Limb (tissue), 2 donors: ENCODE measurements around the gene DLEC1.
"Not testable (repeated sequence)": the region's sequence is repeated elsewhere in the genome, so short reads cannot be mapped to it uniquely, and the experiment has no call there.

Experiments
- DNase-seq, 2 donors: peaks; one replicate each; pipeline ENCODE4 v3.0.0-alpha.2; 2016; ENCODE audit errors: extremely low spot score in 2 of 2

The DLEC1 gene

DNA sequence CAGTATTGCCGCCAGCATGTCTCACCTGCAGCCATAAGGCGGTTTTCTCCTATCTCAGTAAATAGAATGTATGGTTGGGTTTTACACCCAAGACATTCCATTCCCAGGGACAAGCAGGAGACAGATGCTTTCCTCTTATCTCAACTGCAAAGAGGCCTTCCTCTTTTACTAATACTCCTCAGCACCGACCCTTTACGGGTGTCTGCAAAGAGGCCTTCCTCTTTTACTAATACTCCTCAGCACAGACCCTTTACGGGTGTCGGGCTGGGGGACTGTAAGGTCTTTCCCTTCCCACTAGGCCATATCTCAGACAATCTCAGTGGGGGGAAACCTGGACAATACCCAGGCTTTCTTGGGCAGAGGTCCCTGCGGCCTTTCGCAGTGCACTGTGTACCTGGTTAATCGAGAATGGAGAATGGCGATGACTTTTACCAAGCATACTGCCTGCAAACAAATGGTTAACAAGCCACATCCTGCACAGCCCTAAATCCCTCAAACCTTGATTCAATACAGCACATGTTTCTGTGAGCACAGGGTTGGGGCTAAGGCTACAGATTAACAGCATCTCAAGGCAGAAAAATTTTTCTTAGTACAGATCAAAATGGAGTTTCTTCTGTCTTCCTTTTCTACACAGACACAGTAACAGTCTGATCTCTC, 96.7 kb downstream of the DLEC1 start:
- DNase-seq, result not testable (repeated sequence)

DNA sequence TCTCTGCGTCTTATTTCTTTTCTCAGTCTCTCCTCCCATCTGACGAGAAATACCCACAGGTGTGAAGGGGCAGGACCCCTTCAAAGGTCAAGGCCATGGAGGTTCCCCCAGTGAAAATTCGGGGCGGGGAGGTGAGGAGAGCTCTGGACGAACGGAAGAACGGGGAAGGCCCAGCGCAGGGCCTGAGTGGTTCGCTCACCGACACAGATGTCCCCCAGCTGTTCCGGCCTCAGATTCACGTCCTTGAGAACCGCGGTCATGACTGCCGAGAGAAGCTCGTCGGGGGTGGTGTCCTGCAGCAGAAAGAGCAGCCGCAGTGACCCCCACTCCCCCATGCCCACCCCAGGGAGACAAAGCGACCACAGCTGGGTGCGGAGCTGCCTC, 97.4 kb downstream of the DLEC1 start:
- DNase-seq, result no peak

DNA sequence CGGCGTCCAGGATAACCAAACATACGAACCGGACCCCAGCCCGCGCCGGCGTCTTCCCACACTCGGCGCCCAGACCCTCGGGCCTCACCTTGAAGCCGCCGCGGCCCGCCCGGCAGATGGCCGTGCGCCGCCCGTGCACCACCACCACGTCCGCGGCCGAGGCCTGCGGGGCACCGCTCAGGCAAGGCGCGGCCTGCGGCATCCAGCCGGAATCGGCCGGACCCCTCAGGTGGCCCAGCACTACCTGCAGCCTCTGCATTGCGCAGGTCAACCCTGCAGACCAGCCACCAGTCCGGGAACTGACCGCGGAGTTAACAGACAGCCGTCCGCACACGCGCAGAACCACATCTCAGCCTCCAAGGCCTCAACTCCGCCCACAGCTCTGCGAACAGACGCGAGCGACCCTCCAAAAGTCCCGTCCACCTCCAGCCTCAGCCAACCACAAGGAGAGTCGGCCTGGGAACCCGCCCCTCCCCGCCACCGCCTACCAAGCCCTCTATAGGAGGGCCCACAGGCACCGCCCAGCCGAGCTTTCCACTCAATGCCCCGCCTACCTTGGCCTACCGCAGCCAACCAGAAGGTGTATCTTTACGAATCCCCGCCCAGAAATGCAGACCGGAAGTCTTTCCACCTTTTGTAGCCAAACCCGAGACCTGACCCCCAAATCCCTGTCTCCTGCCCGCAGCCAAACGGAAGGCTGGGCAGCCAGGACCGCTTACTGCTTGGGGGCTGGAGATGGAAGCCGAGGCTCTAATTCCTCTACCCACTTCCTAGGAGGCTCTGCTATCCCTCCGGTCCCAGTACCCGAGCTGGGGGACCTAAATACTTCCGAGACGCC, 98.0 kb downstream of the DLEC1 start, which contains the start of gene ACAA1:
TSS of gene ACAA1 (minus strand) at position 351 of the 838 bp plus-strand sequence. CDS start at position 259, 92 bp downstream.
- DNase-seq, result peak; percentile 98 to 99

DNA sequence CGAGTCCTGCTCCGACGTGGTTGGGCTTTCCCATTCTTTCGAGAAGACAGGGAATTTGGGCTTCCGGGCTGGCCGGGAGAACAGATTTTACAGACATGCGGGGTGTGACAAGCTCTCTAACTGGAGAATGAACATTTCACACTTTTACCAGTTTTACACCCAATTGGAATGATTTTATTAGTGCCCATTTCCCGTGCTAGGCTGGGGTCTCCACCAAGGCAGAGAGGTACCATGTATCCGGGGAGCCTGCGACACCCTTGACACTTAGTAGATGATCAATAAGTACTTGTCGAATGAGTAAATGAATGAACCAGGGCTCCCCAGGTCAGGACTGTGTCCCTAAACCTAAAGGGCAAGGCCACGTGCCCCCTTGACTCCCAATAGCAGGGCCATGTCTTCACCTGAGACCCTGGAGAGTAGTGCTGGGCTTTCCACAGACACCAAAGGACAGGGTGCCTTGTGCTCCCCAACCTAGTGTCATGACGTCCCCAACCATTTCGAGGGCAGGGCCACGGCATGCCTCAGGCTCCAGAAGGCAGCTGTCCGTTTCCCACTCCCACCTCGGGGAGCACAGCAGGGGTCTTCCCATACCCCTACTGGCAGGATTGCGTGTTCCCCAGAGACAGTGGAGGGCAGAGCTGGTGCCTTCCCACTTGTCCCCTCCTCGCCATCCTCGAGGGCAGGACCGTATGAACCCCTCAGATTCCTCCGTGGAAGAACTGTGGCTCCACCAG, 98.8 kb downstream of the DLEC1 start:
- DNase-seq, result peak in 1 of 2 donors; percentile 57

DNA sequence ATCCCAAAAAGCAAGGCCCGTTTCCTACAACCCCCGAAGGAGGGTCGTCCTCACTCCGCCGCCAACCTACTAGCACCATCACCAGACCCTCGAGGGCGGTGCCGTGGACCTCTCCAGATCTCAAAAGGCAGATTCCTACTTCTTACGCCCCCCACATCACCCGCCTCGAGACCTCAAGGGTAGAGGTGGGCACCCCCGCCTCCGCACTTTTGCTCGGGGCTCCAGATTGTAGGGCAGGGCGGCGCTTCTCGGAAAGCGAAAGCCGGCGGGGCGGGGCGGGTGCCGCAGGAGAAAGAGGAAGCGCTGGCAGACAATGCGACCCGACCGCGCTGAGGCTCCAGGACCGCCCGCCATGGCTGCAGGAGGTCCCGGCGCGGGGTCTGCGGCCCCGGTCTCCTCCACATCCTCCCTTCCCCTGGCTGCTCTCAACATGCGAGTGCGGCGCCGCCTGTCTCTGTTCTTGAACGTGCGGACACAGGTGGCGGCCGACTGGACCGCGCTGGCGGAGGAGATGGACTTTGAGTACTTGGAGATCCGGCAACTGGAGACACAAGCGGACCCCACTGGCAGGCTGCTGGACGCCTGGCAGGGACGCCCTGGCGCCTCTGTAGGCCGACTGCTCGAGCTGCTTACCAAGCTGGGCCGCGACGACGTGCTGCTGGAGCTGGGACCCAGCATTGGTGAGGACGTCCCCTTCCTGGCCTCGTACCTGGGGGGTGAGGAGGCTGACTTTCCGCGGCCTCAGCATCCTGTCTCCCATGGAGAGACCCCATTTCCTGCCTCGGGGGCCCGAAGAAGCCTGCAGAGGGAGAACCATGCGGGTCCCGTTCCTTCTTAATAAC, 99.6 kb downstream of the DLEC1 start, which contains the start of gene MYD88:
TSS of gene MYD88 (plus strand) at position 313 of the 842 bp plus-strand sequence. CDS start at position 353, 40 bp downstream.
- peak; percentile 49 to 79 for DNase-seq

DNA sequence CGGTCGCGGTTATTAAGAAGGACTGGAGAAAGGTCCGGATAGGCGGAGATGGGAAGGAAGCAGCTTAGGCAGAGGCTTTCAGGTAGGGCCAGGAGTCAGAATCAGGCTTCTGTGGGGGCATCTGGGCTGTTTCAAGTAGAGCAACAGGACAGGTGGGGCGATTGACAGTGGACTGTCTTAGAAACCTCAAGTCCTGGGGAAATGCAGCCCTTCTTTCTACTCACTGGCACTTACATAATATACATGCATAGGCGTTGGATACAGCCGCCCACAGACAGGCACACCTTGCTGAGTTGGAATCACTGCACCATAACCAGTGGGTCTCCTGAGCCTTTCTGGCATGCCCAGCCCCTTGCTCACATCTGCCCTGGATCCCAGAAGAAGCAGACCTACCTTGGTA, 100.2 kb downstream of the DLEC1 start:
- no peak for DNase-seq

DNA sequence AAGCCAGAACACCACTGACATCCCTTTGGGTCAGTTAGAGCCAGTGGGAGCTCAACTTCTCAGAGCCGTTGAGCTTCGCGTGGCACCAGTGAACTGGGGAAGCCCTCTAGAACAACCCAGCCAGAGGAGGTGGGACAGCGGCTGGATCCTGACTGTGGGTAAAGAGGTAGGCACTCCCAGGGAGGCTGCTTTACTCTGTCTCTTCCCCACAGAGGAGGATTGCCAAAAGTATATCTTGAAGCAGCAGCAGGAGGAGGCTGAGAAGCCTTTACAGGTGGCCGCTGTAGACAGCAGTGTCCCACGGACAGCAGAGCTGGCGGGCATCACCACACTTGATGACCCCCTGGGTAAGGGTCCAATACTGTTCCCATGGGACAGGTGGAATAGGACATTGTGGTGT, 100.6 kb downstream of the DLEC1 start:
- no peak for DNase-seq

DNA sequence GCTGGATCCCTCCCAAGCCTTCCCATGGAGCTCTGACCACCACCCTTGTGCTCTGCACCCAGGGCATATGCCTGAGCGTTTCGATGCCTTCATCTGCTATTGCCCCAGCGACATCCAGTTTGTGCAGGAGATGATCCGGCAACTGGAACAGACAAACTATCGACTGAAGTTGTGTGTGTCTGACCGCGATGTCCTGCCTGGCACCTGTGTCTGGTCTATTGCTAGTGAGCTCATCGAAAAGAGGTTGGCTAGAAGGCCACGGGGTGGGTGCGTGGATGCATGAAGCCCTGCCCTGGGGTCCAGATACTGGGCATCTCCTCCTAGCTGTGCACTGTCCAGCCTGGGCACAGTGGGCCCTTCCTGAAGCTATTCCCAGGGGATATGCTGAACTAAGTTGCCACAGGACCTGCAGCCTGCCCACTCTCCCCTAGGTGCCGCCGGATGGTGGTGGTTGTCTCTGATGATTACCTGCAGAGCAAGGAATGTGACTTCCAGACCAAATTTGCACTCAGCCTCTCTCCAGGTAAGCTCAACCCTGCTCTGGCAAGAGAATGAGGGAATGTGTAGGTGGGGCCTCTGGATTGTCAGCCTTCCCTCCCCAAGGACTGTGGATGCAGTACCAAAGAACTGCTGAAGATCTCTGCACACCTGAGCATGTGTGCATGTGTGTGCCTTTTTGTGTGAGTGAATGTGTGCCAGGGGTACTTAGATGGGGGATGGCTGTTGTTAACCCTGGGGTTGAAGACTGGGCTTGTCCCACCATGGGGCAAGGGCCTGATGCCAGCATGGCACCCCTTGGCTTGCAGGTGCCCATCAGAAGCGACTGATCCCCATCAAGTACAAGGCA, 101.5 kb downstream of the DLEC1 start:
- no peak for DNase-seq

DNA sequence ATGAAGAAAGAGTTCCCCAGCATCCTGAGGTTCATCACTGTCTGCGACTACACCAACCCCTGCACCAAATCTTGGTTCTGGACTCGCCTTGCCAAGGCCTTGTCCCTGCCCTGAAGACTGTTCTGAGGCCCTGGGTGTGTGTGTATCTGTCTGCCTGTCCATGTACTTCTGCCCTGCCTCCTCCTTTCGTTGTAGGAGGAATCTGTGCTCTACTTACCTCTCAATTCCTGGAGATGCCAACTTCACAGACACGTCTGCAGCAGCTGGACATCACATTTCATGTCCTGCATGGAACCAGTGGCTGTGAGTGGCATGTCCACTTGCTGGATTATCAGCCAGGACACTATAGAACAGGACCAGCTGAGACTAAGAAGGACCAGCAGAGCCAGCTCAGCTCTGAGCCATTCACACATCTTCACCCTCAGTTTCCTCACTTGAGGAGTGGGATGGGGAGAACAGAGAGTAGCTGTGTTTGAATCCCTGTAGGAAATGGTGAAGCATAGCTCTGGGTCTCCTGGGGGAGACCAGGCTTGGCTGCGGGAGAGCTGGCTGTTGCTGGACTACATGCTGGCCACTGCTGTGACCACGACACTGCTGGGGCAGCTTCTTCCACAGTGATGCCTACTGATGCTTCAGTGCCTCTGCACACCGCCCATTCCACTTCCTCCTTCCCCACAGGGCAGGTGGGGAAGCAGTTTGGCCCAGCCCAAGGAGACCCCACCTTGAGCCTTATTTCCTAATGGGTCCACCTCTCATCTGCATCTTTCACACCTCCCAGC, 102.4 kb downstream of the DLEC1 start:
- DNase-seq, result no peak

DNA sequence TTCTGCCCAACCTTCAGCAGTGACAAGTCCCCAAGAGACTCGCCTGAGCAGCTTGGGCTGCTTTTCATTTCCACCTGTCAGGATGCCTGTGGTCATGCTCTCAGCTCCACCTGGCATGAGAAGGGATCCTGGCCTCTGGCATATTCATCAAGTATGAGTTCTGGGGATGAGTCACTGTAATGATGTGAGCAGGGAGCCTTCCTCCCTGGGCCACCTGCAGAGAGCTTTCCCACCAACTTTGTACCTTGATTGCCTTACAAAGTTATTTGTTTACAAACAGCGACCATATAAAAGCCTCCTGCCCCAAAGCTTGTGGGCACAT, 102.9 kb downstream of the DLEC1 start:
- DNase-seq, result no peak

DNA sequence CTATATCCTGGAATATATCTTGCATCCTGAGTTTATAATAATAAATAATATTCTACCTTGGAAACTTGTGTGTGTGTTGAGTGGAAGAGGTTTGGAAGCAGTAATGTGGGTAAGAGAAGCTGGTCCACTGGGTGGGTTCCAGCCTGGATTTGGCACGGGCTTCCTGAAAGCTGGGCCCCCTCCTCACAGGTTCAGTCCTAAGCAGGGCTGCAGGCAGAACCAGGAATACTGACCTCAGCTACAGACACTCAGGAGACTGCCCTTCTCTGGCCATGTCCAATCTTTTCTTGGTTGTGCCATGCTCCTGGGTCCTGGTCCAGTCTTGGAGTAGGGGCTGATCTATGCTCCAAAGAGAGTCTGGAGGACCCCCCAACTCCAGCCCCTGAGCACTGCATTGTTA, 104.0 kb downstream of the DLEC1 start:
- no peak for DNase-seq

DNA sequence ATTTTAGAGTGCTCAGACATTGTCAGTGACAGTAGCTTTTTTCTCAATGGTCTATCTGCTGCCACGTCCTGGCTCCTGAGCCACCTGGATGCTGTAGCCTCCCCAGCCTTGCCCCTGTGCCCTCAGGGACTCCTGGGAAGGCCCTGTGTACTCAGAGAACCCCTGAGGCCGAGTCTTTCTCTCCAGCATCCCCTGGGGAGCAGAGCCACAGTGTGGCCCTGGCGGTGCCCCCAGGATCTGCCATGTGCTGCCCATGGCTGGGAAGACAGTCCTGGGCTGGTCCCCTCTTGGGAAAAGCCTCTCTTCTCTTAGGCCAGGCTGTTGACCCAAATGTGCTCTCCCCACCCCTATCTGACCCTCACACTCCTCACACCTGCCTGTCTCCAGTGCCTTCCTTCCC, 104.5 kb downstream of the DLEC1 start:
- DNase-seq, result no peak

DNA sequence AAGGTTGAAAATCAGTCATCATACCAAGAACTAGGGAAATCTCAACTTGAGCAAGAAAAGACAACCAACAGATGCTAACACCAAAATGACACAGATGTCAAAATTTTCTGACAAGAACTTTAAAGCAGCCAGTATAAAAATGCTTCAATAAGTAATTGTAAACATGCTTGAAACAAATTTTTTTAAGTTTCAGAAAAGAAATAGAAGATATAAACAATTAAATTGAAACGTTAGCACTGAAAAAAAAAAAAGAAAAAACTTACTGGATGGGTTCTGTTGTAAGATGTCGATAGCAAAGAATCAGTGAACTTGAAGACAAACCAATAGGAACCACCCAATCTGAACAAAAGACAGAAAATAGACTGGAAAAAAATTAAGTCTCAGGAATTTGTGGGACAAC, 107.5 kb downstream of the DLEC1 start:
- no peak for DNase-seq

DNA sequence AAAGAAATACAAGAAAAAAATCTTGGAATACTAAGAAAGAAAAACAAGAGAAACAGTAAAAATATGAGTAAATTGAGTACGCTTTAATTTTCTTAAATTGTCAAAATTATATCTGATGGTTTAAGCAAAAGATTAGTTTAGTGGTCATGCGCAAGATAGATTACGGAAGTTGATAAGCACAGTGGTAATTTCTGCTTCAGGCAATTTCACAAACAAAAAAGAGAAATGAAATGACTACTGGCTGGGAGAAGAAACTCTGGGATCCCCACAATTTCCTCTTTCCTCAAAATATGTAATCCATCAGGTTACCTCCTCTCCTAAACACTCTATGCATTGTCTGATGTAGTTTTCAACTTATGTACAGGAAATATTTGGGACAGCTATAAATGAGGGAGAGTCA, 108.4 kb downstream of the DLEC1 start:
- DNase-seq, result no peak

DNA sequence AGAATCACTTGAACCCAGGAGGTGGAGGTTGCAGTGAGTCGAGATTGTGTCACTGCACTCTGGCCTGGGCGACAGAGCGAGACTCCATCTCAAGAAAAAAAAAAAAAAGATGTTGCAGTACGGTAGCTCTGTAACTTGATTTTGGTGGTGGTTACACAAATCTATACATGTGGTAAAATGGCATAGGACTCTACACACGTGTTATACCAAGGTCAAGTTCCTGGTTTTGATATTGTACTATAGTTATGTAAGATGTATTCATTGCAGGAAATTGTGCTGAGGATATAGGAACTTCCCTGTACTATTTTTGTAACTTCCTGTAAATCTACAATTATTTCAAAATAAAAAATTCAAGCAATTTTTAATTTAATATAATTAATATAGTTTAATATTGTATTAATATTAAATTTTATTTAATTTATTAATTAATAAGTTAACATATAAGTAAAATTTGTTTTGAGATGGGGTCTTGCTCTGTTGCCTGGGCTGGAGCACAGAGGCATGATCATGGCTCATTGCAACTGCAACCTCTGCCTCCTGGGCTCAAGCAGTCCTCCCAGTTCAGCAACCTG, 109.4 kb downstream of the DLEC1 start:
- DNase-seq, result no peak

DNA sequence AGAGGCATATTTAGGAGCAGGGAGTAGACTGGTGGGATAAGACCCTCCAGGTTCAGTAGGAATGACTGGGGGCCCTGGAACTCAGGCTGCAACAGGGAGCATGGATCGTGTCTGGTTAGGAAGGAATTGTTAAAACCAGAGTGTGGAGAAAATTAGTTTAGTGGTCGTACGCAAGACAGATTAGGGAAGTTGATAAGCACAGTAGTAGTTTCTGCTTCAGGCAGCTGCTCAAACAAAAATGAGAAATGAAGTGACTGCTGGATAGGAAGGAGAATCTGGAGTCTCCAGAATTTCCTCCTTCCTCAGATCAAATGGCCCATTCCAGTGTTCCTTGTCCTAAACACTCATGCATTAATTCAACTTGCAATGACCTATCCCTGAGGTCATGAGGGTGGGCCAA, 110.7 kb downstream of the DLEC1 start:
- DNase-seq, result no peak

DNA sequence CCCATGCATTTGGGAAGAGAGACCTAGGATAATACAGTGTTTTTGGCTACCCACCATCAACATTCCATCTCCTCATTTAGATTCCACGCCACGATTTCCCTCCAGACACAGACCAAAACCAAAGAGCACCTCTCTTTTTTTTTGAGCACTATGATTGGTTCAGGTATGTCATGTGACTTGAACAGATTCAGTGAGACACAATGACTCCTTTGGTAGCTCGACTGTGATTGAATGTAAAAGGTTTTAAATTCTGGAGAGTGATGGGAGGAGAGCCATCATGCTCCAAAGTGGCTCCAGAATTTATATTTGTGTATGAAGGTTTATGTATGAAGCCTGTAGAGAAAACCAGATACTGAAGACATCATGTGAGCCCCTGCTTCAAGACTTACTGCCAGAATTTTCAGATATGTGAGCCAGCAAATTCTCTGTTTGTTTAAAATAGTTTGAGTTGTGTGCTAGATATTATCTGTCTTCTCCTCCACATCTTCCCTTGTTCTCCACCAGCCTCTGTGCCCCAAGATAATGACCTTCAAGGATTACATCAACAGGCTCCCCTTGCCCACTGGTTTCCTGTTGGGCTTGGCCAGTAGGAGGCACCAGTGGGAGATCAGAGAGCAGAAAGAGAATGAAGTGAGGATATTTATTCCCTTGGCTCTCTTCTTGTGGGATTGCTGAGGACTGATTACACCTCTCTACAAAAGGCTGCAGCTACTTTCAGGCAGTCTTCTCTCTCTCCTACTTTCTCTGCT, 111.9 kb downstream of the DLEC1 start:
- no peak for DNase-seq

DNA sequence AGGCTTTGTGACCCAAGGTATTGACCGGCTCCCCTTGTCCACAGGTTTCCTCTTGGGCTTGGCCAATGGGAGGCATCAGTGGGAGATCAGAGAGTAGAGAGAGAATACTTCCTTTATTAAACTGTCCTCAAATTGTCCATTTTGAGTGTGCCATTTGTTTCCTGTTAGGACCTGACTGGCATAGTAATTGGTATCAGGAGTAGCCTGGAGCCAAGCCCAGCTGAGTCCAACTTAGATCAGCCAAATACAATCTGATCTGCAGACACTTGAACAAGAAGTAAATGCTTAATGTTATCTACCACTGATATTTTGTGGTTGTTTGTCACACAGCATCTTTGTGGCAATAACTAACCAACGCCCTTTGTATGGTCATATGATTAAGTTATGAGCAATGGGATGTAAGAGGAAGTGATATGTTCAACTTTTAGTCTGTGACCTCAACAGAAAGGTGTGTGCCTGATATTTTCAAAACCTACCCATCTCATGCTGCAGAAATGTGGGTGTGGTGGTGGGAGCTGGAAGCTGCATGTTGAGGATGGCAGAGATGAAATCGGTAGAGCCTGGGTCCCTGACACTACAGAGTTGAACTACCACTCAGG, 112.8 kb downstream of the DLEC1 start:
- DNase-seq, result no peak
